DOHH2 (cell line): Measurements from ENCODE around the gene FBXL17.

Experiments
- CTCF ChIP-seq: fragments of 200-600 bp; sonication (generic); IDR thresholded peaks from one replicate; pipeline ENCODE4 v1.5.1; 2014; ENCODE audit warnings: antibody characterized with exemption, mild to moderate bottlenecking, low read depth, low read length; ENCODE audit not compliant: poor library complexity, severe bottlenecking
- EZH2phosphoT487 ChIP-seq: fragments of 200-600 bp; sonication (generic); IDR thresholded peaks from 2 replicates; pipeline ENCODE4 v1.6.1; 2017; ENCODE audit warnings: borderline replicate concordance, mild to moderate bottlenecking, antibody characterized with exemption, low read length, moderate library complexity, mixed read lengths

GRCh38 chr5:108420158-108420557, 38.3 kb upstream of the FBXL17 start:
- TF ChIP-seq CTCF (no peak), EZH2phosphoT487 (no peak)
